Right lobe of liver (tissue), 6 donors: ENCODE data around the gene MTRFR. TPM values are rescaled to one million over a fixed set of nuclear protein-coding genes. Genes with fewer than 3 reads are reported as not detected.
A peak's percentile ranks its signal among the peaks of the same experiment; 100 is the strongest.
"Not testable (repeated sequence)": the region's sequence is repeated elsewhere in the genome, so short reads cannot be mapped to it uniquely, and the experiment has no call there.

ENCODE experiments used
- ATAC-seq, 4 donors: fragments of 200-7000 bp; cut with Tn5 transposase; one replicate each; pipeline ENCODE4 v1.9.1; 2020; ENCODE audit warnings: mild to moderate bottlenecking in 4 of 4, moderate library complexity in 4 of 4
- DNase-seq, 3 donors: peaks; one replicate each; pipeline ENCODE4 v3.0.0-alpha.2; 2020
- H3K27ac ChIP-seq, 3 donors: fragments of 200-600 bp; one replicate each; pipeline ENCODE4 v1.8.0; 2022
- H3K27me3 ChIP-seq, 2 donors: fragments of 200-600 bp; one replicate each; pipeline ENCODE4 v1.8.0; 2022
- H3K36me3 ChIP-seq, 4 donors: fragments of 200-600 bp; sonication (generic) in 1 of 4; one replicate each; pipeline versions ENCODE4 v1.5.1 to v1.8.0; 2017 to 2022; ENCODE audit warnings: control low read depth in 1 of 4
- H3K4me1 ChIP-seq, 4 donors: fragments of 200-600 bp; sonication (generic) in 1 of 4; one replicate each; pipeline versions ENCODE4 v1.5.1 to v1.8.0; 2017 to 2022; ENCODE audit warnings: control low read depth in 1 of 4
- H3K4me3 ChIP-seq, 3 donors: fragments of 200-600 bp; one replicate each; pipeline ENCODE4 v1.8.0; 2022
- H3K9me3 ChIP-seq, 4 donors: fragments of 200-600 bp; sonication (generic) in 1 of 4; one replicate each; pipeline versions ENCODE4 v1.5.1 to v1.8.0; 2017 to 2022; ENCODE audit warnings: control low read depth in 1 of 4
- CTCF ChIP-seq, 4 donors: fragments of 200-600 bp in 3 of 4; fragments of 450-650 bp in 1 of 4; IDR thresholded peaks; one replicate each; pipeline versions ENCODE4 v1.5.1 to v1.8.0; 2016 to 2022; ENCODE audit warnings: antibody characterized with exemption in 4 of 4, mild to moderate bottlenecking in 2 of 4
- POLR2A ChIP-seq: fragments of 450-650 bp; IDR thresholded peaks from one replicate; pipeline ENCODE4 v1.6.1; 2017; ENCODE audit warnings: antibody characterized with exemption, mild to moderate bottlenecking
- WGBS: methylation state at CpG from one replicate; pipeline ENCODE4 v1.1.6; 2018; ENCODE audit warnings: low coverage, low lambda C conversion rate; ENCODE audit not compliant: insufficient coverage; ENCODE audit errors: missing lambda C conversion rate; 5-methylcytosine and 5-hydroxymethylcytosine counted together
- intact Hi-C, 2 donors: fragments of 100-400 bp; cut with DNase I; formaldehyde crosslinking; loops; one replicate each; pipeline versions ENCODE4 v1.11.2 to v1.14.1; 2022
- total RNA-seq, 6 experiments: library from RNA; depleted of rRNA in 2 of 6; stranded (reverse); fragments of >200 nt in 2 of 6; fragmentation: NEBNext Ultra II Directional in 3 of 6; extraction: Animal tissue kit (Norgen Biotek cat#: 25700) in 3 of 6; gene quantifications; one replicate each; pipeline versions ENCODE4 v1.1.0 to v1.2.4, GENCODE V29; 2016 to 2023
- donor health status: DM: no; HTN: yes; CAD: no.
- donor health status: DM: no; HTN: no; CAD: no.
- donor health status: DM: no; HTN: no; CAD: no.
- donor health status: DM: no; HTN: yes; CAD: no.
- donor health status: DM: no; HTN: yes; CAD: no.

The MTRFR gene
- total RNA-seq, 6 experiments from 2014 or later = 6.5 to 8.6 (median 7.4) TPM

DNA sequence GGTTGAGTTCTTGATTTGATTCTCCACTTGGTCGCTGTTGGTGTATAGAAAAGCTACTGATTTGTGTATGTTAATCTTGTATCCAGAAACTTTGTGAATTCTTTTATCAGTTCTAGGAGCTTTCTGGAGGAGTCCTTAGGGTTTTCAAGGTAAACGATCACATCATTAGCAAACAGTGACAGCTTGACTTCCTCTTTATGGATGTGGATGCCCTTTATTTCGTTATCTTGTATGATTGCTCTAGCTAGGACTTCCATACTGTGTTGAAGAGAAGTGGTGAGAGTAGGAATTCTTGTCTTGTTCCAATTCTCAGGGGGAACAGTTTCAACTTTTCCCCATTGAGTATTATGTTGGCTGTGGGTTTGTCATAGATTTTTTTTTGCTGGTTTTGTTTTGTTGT, 12.4 kb downstream of the MTRFR start:
- TF ChIP-seq CTCF (IDR thresholded peaks at IDR 0.05) (no peak), POLR2A (no peak)
- no peaks in the 10 kb centered on the region for H3K27me3 ChIP-seq
- peaks cover 0 to 1% (median 0%) of the 10 kb centered on the region in 4 donors for H3K36me3 ChIP-seq
- H3K4me1 ChIP-seq = peaks cover 0 to 16% (median 0%) of the 10 kb centered on the region in 4 donors
- no peak overlapping the region for H3K4me3 ChIP-seq
- no peak overlapping the region for H3K27ac ChIP-seq
- intact Hi-C loops = loop anchor here in 1 of 2 donors (10.0 kb wide), 1 partner anchor 251 kb away; no protein-coding TSS in a partner anchor
- ATAC-seq = no peak
- DNase-seq = no peak
- no peaks in the 10 kb centered on the region for H3K9me3 ChIP-seq
- 76% methylated on average over 3 of the region's 3 CpGs for WGBS

DNA sequence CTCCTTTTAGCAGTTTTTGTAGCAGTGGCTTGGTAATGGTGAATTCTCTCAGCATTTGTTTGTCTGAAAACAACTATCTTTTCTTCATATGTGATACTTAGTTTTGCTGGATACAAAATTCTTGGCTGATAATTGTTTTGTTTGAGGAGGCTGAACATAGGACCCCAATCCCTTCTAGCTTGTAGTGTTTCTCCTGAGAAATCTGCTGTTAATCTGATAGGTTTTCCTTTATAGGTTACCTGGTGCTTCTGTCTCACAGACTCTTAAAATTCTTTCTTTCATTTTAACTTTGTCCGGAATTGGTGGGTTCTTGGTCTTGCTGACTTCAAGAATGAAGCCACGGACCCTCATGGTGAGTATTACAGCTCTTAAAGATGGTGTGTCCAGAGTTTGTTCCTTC, 14.9 kb downstream of the MTRFR start:
- H3K9me3 ChIP-seq, H3K27me3 ChIP-seq, H3K27ac ChIP-seq, DNase-seq, H3K4me3 ChIP-seq, H3K36me3 ChIP-seq, ATAC-seq: not testable (repeated sequence)
- WGBS = 92% methylated on average over 2 of the region's 2 CpGs
- H3K4me1 ChIP-seq = peaks cover 0 to 19% (median 4%) of the 10 kb centered on the region in 4 donors
- intact Hi-C loops = loop anchor here in 1 of 2 donors (10.0 kb wide), 1 partner anchor 253 kb away; no protein-coding TSS in a partner anchor

GRCh38 chr12:123248996-123249741, 15.9 kb downstream of the MTRFR start:
- intact Hi-C loops = loop anchor here in 1 of 2 donors (10.0 kb wide), 1 partner anchor 254 kb away; no protein-coding TSS in a partner anchor
- not testable (repeated sequence) for H3K27me3 ChIP-seq, H3K27ac ChIP-seq, H3K9me3 ChIP-seq, H3K36me3 ChIP-seq, DNase-seq, H3K4me3 ChIP-seq
- peak in 2 of 4 donors; percentile 12 to 48 for ATAC-seq
- H3K4me1 ChIP-seq = peaks cover 0 to 19% (median 4%) of the 10 kb centered on the region in 4 donors
- no CpG with 5 or more reads among the region's 26 CpGs for WGBS

GRCh38 chr12:123250471-123251383, 17.5 kb downstream of the MTRFR start:
- Histone ChIP-seq H3K4me1 (peaks cover 0 to 19% (median 4%) of the 10 kb centered on the region in 4 donors), H3K27me3 (no peaks in the 10 kb centered on the region), H3K9me3 (no peaks in the 10 kb centered on the region), H3K36me3 (peaks cover 0 to 20% (median 9%) of the 10 kb centered on the region in 4 donors), H3K4me3 (no peak overlapping the region), H3K27ac (peak overlapping the region in 2 of 3 donors; percentile 10 to 49)
- ATAC-seq (peak; percentile 62 to 78 (median 74)), DNase-seq (peak; percentile 47 to 62 (median 57))
- WGBS = 38% methylated on average over 4 of the region's 13 CpGs
- TF ChIP-seq CTCF (IDR thresholded peaks at IDR 0.05) = no peak
- no peak for TF ChIP-seq POLR2A
- intact Hi-C loops = no loop called here

DNA sequence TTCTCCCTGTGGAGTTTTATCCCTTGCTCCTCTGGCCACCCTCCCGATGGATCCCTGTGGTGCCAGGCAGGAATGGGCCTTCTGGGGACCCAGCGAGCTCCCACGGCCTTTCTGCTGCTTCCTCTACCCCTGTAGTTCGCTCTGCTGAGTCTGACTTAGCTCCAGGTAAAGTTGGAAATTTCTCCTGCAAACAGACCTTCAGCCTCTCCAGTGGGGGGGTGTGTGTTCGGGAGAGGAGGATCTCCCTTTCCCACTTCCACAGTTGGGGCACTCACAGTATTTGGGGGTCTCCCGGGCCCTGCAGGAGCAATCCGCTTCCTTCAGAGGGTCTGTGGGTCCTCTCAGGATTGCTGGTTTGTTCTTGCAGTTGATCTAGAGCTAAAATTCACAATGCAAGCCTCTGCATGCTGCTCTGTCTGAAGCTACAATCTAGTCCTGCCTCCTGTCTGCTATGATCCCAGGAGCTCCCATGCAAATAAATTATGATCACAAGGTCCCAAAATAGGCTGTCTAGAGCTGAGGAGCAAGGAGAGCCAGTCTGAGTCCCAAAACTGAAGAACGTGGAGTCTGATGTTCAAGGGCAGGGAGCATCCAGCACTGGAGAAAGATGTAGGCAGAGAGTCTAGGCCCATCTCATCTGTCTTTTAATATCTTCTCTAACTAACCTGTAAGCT, 18.3 kb downstream of the MTRFR start:
- Histone ChIP-seq H3K36me3 (peaks cover 0 to 28% (median 12%) of the 10 kb centered on the region in 4 donors), H3K9me3 (no peaks in the 10 kb centered on the region), H3K27ac (peak overlapping the region in 2 of 3 donors; percentile 10 to 49), H3K4me1 (peaks cover 0 to 19% (median 4%) of the 10 kb centered on the region in 4 donors), H3K4me3 (no peak overlapping the region), H3K27me3 (no peaks in the 10 kb centered on the region)
- DNase-seq = no peak
- WGBS = 51% methylated on average over 8 of the region's 8 CpGs
- intact Hi-C loops = no loop called here
- no peak for TF ChIP-seq CTCF (IDR thresholded peaks at IDR 0.05)
- no peak for TF ChIP-seq POLR2A
- ATAC-seq = peak in 3 of 4 donors; percentile 20 to 54 (median 25)

DNA sequence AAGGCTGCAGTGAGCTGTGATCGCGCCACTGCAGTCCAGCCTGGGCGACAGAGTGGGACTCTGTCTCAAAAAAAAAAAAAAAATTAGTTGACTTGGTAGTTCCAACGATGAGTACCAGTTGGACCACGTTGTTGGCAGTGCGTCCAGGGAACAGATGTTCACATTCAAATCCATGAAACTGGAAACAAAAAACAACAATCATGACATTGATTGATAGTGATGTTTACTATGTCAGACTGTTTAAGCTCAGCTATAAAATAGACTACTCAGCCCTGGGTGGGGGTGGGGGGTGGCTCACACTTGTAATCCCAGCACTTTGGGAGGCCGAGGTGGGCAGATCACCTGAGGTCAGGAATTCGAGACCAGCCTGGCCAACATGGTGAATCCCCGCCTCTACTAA, 19.1 kb downstream of the MTRFR start:
- ATAC-seq, intact Hi-C loops, H3K27me3 ChIP-seq, DNase-seq, H3K4me3 ChIP-seq, H3K27ac ChIP-seq, H3K9me3 ChIP-seq: not testable (repeated sequence)
- Histone ChIP-seq H3K4me1 (peaks cover 0 to 19% (median 4%) of the 10 kb centered on the region in 4 donors), H3K36me3 (peaks cover 0 to 36% (median 14%) of the 10 kb centered on the region in 4 donors)
- WGBS = 47% methylated on average over 3 of the region's 9 CpGs
